Cardiac septum (tissue), 1 donor: ENCODE measurements around the gene EYS. TPM values are rescaled to one million over a fixed set of nuclear protein-coding genes. Genes with fewer than 3 reads are reported as not detected.

Source experiments
- DNase-seq: peaks from one replicate; pipeline ENCODE4 v3.0.0-alpha.2; 2020; ENCODE audit warnings: low spot score
- intact Hi-C: fragments of 100-400 bp; cut with DNase I; formaldehyde crosslinking; loops from one replicate; pipeline ENCODE4 v1.14.0; 2022
- long read RNA-seq: library from polyadenylated mRNA; unstranded; transcript quantifications from one replicate; pipeline ENCODE4 v2.0.0, GENCODE V29; 2021
- total RNA-seq: library from RNA; stranded (reverse); fragmentation: NEBNext Ultra II Directional; extraction: Animal tissue kit (Norgen Biotek cat#: 25700); gene quantifications from one replicate; pipeline ENCODE4 v1.2.1, GENCODE V29; 2021
- donor health status: DM: no; HTN: no; CAD: no.

Gene EYS
- total RNA-seq, result 0.24 TPM
- long read RNA-seq, partial matches to known transcripts, result 0 of 3 reads
- long read RNA-seq, other reads (novel, unspliced or antisense), result 3 of 3 reads

DNA sequence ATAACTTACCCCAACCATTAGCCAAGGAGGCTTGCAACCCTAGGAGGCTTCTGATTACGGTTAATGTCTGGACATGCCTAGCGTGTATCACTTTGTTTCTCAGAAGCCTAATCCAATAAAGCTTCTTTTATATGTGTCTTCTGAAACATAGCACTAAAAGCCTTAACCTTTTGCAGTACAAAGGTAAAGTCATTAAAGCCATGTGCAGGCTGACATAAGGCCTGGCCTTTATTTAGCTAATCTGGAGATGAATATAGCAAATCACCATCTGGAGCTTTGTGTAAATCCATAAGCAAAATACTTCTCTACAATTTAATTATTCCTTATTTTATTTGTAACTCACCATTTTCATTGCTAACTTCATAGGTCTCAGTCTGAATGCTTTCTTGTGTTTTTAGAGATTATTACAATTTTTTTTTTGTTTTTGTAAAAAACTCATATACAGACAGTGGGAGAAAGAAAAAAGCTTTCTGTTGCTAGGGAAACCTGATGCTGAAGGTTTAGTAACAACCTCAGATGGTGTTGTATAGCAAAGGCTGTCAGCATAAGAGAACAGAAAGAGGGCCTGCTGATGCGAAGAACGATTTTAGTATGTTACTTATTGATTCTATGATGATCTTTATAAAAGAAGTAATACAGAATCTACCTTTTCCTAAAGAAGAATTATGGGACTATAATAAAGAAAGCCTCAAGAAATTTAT, at the start of gene EYS:
Gene EYS (minus strand): TSS at position 101 of the 701 bp plus-strand sequence. CDS start 211,816 bp downstream, outside the sequence.
- intact Hi-C loops, result no loop called here
- no peak for DNase-seq

DNA sequence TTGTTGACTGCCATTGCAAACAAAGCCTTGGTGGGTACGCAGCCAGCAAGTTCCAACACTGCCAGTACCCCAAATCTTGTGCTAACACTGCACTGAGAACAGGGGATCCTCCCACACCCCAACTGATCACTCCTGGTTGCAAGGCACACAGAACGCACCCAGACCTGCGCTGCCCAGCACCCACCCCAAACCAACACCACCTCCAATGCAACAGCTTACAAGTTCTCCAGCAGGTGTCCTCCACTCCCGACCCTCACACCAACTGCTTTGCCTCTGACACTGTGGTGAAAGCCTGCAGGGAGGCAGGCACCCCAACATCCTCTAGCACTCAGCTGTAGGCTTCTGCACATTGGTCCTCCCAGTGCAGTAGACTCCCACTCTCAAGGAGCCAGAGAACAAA, 39.3 kb upstream of the EYS start:
- DNase-seq, result no peak
- intact Hi-C loops, result no loop called here

DNA sequence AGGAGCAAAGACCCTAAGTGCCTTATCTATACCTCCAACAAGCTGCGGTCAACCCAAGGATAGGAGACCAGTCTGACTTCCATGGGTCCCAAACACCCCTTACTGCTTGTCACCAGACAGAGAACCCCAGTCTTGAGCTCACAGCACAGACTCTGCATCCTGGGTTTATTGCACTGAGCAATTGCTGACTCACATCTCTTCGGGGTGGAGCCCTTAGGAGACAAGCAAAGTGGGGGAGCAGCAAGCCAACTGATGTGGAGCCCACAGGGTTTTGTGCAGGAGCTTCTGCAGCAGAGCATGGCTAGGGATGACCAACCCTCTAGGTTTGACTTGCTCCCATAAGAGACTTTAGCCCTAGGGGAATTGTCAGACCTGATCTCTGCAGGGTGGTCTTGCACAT, 38.6 kb upstream of the EYS start:
- no peak for DNase-seq
- intact Hi-C loops, result no loop called here

- DNase-seq, result no peak
- intact Hi-C loops, result no loop called here
Measured at GRCh38 chr6:65728879-65729479, 22.0 kb upstream of the EYS start.

- no peak for DNase-seq
- intact Hi-C loops, result no loop called here
Measured at GRCh38 chr6:65719101-65719500, 12.1 kb upstream of the EYS start.

- intact Hi-C loops, result no loop called here
- no peak for DNase-seq
Measured at GRCh38 chr6:65711531-65711930, 4.5 kb upstream of the EYS start.

- intact Hi-C loops, result no loop called here
Measured at GRCh38 chr6:65709099-65709830, 2.2 kb upstream of the EYS start.

DNA sequence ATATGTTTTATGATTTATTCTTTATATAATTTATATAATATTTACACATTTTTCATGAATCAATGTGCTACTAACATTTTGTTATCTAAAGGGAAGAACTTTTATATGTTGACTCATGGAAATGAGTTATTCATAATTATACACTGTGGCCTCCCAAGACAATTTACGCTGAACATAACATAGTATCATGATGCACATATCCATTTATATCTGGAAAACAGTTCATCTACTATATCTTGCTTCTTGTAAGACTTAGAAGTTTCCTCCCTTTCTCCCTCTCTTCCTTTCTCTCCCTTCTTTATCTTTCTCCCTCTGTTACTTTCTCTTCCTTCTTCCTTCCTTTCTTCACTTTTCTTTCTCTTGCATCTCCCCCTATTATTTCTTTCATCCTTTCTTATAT, 1.1 kb upstream of the EYS start:
- intact Hi-C loops, result no loop called here

More at GRCh38 chr6:65709099-65709830, 2.2 kb upstream of the EYS start:
- no peak for DNase-seq

GRCh38 chr6:65706436-65706835, 590 bp downstream of the EYS start:
- intact Hi-C loops, result no loop called here
- no peak for DNase-seq

More for the DNA sequence above, 1.1 kb upstream of the EYS start:
- no peak for DNase-seq

GRCh38 chr6:65701325-65701724, 5.7 kb downstream of the EYS start:
- intact Hi-C loops, result no loop called here
- DNase-seq, result no peak

- intact Hi-C loops, result no loop called here
- DNase-seq, result no peak
Measured at GRCh38 chr6:65700561-65700960, 6.5 kb downstream of the EYS start.

- intact Hi-C loops, result no loop called here
- no peak for DNase-seq
Measured at GRCh38 chr6:65692109-65692508, 14.9 kb downstream of the EYS start.

GRCh38 chr6:65680232-65680631, 26.8 kb downstream of the EYS start:
- no peak for DNase-seq
- intact Hi-C loops, result no loop called here

DNA sequence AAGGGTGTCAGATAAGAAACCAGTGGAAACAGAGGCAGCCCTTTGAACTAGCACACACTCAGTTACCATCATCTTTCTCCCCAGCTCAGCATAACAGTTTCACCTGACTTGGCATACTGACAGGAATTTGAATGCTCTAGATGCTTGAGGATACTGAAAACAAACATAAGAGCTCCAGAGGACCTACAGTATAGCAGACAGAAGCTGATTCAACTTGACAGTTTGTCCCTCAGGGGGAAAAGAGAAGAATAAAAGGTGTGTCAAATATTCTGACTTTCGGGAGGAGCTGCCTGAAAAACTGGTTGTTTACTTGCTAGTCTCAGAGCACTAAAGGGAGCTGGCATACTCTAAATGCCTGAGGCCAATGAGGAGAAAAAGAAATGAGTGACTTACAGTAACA, 35.1 kb downstream of the EYS start:
- no peak for DNase-seq
- intact Hi-C loops, result no loop called here

DNA sequence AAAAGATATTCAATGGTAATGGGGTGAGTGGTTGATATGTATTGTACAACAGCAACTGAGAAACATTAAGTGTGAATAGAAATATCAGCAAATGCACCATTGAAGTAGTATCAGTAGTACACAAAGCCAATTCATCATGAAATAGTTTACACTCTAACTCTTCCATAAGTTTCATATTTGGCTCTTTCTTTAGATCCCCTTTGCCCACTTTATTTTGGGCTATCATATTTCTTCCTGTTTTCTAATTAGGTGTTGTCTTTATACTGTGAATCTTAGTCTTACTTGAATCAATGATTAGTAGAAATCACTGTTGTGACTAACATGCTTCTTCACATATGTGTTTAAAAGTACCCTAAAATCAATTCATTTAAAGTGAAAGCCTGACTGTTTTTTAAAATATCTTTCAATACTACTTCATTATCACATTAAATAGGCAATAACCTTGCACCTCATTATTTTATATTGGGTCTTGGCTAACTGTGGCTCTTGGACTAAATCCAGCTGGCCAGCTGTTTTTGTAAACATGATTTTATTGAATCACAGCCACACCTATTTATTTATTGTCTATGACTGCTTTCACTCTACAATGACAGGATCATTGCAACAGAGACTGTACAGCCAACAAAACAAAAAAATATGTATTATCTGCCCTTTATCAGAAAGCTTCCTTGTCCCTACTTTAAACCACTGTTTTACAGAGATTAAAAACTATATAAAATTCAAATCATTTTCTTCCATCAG, 38.9 kb downstream of the EYS start:
- intact Hi-C loops, result no loop called here

DNA sequence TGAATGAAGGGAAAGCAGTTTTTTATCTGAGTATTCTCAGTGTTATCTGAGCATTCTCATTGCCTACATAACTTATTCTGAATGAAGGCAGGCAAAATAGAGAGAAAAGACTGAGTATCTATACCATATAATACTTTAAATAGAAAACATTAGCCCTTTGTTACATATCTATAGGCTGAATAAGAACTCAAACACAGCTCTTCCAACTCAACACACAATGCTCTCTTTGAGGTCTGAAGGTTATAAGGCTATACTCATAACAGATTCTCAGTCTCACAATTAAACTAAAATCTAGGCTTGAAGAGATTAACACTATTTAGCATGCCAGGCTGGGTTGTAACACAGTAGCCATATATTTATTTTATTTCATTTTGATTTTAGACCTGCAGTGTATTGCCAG, 56.9 kb downstream of the EYS start:
- intact Hi-C loops, result no loop called here
- DNase-seq, result no peak

More for the DNA sequence above, 38.9 kb downstream of the EYS start:
- no peak for DNase-seq

DNA sequence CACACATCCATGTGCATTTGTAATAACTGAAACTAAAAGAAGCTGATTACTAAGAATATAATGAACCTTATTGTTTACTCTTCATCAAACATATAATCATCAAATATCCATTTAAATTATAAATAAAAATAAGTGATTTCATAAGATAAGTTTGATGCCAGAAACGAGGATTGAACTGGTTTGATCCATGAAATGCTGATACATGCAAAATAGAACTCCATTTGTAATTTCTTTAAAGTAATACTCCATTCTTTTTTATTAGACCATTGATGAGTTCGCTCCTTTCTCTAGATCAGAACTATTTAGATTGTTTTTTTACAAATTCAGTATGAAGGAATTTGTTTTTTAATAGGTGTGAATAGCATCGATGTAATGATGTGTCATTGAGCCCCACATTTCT, 57.6 kb downstream of the EYS start:
- DNase-seq, result no peak

DNA sequence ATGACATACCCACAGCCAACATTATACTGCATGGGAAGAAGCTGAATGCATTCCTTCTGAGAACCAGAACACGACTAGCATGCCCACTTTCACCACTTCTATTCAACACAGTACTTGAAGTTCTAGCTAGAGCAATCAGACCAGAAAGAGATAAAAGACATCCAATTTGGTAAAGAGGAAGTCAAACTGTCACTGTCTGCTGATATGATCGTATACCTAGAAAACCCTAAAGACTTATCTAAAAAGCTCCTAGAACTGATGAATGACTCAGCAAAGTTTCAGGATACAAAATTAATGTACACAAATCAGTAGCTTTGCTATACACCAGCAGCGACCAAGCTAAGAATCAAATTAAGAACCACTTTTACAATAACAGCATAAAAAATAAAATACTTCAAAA, 60.5 kb downstream of the EYS start:
- no peak for DNase-seq
- intact Hi-C loops, result no loop called here

More for the DNA sequence above, 57.6 kb downstream of the EYS start:
- intact Hi-C loops, result no loop called here

GRCh38 chr6:65642776-65643175, 64.2 kb downstream of the EYS start:
- no peak for DNase-seq
- intact Hi-C loops, result no loop called here
